ENCODE results near the gene TOB1.

- TF ChIP-seq, protein P1, sequence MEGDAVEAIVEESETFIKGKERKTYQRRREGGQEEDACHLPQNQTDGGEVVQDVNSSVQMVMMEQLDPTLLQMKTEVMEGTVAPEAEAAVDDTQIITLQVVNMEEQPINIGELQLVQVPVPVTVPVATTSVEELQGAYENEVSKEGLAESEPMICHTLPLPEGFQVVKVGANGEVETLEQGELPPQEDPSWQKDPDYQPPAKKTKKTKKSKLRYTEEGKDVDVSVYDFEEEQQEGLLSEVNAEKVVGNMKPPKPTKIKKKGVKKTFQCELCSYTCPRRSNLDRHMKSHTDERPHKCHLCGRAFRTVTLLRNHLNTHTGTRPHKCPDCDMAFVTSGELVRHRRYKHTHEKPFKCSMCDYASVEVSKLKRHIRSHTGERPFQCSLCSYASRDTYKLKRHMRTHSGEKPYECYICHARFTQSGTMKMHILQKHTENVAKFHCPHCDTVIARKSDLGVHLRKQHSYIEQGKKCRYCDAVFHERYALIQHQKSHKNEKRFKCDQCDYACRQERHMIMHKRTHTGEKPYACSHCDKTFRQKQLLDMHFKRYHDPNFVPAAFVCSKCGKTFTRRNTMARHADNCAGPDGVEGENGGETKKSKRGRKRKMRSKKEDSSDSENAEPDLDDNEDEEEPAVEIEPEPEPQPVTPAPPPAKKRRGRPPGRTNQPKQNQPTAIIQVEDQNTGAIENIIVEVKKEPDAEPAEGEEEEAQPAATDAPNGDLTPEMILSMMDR (IDR thresholded peaks at IDR 0.05): no peak
- no peak for TF ChIP-seq POLR2A (IDR thresholded peaks at IDR 0.05)
Observed at GRCh38 chr17:50868140-50868438, 1.9 kb upstream of the TOB1 start.
